ACHN (cell line): ENCODE results near the gene SIRT5.

Source experiments
- DNase-seq: peaks from one replicate; pipeline ENCODE4 v3.0.0-alpha.2; 2015
- in situ Hi-C: cut with HindIII; loops from 2 replicates; pipeline ENCODE4 v1.10.0; 2017; ENCODE audit warnings: low sequenced_read_pairs, low pct_ligation_motif_present, low pct_unique_long_range_greater_than_20kb

Gene SIRT5

GRCh38 chr6:13660893-13661292 lies 86.5 kb downstream of the SIRT5 start:
- in situ Hi-C loops = no loop called here
- DNase-seq = no peak

DNA sequence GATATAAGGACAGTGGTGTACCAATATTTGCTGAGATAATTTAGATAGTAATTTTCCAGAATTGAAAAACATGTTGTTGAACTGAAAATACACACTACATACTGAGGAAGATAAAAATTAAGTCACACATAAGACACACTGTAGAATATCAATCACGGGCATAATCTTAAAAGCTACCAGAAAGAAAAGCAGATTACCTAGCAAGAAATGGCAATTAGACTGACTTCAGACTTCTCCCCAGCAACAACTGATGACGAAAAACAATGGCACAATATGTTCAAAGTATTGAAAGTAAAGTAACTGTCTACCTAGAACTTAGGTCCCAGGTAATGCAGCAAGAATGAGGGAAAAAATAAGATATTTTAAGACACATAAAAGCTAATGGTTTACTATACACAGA lies 87.2 kb downstream of the SIRT5 start:
- in situ Hi-C loops = no loop called here
- no peak for DNase-seq

DNA sequence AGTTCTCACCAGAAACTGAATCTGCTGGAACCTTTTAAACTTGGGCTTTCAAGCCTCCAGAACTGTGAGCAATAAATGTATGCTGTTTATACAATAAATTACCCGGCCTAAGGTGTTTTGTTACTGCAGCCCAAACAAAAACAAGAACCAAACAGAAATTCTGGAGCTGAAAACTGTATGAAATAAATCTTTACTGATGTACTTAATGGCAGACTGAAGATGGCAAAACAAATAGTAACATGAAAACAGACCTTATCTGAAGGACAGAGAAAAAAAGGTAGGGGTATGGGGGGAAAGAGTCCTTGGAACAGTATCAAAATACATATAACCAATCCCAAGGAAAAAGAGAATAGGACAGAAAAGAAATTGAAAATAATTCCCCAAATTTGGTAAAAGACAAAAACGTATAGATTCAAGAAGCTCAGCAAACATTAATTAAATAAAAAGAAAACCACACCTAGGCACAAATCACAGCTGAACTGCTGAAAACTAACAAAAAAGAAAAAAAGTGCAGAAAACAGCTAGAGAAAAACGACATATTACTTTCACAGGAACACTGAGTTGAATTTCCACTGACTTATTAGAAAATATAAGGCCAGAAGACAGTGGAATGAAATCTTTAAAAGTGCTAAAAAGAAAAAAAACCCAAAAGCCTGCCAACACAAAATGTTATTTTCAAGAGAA lies 88.4 kb downstream of the SIRT5 start:
- in situ Hi-C loops = no loop called here
- DNase-seq = no peak

DNA sequence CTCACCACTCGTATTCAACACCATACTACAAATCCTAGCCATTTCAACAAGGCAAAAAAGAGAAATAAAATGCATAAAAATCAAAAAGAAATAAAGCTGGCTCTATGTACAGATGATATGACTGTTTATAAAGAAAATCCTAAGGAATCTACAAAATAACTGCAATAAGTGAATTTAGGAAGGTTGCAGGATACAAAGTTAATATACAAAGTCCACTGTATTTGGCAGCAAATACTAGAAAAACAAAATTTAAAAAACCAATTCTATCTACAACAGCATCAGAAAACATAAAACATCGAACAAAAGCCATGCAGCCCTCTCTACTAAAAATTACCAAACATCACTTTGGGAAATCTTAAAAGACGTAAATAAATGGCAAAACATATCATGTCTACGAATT lies 89.6 kb downstream of the SIRT5 start:
- DNase-seq = no peak
- in situ Hi-C loops = no loop called here
